Erythroblast (primary cell): ENCODE data around the gene SCTR.

Experiments used
- GATA1 ChIP-seq: IDR thresholded peaks from 2 replicates; pipeline ENCODE4 v1.6.1; 2011; ENCODE audit warnings: low read depth, mild to moderate bottlenecking, control low read depth, low read length, moderate library complexity
- POLR2A ChIP-seq: IDR thresholded peaks from 2 replicates; pipeline ENCODE4 v1.6.1; 2011; ENCODE audit warnings: mild to moderate bottlenecking, low read length

DNA sequence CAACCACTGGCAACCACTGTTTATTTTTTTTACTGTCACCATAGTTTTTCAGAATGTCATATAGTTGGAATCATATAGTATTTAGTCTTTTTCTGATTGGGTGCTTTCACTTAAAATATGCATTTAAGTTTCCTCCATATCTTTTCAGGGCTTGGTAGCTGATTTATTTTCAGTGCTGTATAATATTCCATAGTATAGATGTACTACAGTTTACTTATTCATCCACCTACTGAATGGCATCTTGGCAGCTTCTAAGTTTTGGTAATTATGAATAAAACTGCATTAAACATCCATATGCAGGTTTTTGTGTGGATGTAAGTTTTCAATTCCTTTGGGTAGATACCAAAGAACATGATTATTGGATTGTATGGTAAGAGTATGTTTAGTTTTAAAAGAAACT is 43.0 kb upstream of the SCTR start:
- TF ChIP-seq POLR2A = no peak
- TF ChIP-seq GATA1 = no peak
